ENCODE measurements around the gene ITGB6.
"Not testable (repeated sequence)": the region's sequence is repeated elsewhere in the genome, so short reads cannot be mapped to it uniquely, and the experiment has no call there.

Gene ITGB6

DNA sequence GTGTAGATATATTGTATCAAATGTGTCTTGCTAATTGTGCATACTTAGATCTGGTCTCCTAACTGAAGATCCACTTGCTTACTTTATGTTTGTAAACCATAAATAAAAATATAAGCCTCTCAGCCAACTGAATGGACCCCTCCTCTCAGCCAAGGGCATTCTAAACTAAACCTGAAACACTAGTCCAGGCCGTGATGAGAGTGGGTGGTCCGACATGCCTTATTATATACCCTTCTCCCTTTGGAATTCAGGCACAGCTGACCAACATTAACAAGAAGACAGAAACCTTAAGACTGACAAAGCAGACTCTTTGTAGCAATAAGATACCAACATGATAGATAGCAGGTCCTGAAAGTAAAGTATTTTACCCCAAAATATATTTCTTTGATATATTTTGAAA, 73.3 kb downstream of the ITGB6 start:
- H3K4me3 ChIP-seq (ENCODE audit: low read depth, low read length): no peak overlapping the region
- no peaks in the 10 kb centered on the region for H3K36me3 ChIP-seq (ENCODE audit: control insufficient read depth, insufficient read depth, low read length)
- no peaks in the 10 kb centered on the region for H3K79me2 ChIP-seq
- no peak overlapping the region for H3K4me2 ChIP-seq (ENCODE audit: low read length)
- peaks cover 6% of the 10 kb centered on the region for H3K4me1 ChIP-seq
- H3K9ac ChIP-seq: no peak overlapping the region
- no peaks in the 10 kb centered on the region for H3K27me3 ChIP-seq (ENCODE audit: control insufficient read depth, insufficient read depth, low read length)
- H2AFZ ChIP-seq: no peak overlapping the region
- TF ChIP-seq, protein P1, sequence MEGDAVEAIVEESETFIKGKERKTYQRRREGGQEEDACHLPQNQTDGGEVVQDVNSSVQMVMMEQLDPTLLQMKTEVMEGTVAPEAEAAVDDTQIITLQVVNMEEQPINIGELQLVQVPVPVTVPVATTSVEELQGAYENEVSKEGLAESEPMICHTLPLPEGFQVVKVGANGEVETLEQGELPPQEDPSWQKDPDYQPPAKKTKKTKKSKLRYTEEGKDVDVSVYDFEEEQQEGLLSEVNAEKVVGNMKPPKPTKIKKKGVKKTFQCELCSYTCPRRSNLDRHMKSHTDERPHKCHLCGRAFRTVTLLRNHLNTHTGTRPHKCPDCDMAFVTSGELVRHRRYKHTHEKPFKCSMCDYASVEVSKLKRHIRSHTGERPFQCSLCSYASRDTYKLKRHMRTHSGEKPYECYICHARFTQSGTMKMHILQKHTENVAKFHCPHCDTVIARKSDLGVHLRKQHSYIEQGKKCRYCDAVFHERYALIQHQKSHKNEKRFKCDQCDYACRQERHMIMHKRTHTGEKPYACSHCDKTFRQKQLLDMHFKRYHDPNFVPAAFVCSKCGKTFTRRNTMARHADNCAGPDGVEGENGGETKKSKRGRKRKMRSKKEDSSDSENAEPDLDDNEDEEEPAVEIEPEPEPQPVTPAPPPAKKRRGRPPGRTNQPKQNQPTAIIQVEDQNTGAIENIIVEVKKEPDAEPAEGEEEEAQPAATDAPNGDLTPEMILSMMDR (IDR thresholded peaks at IDR 0.05): no peak
- H3K9me3 ChIP-seq (ENCODE audit: control insufficient read depth, low read length): no peaks in the 10 kb centered on the region
- no peak overlapping the region for H3K27ac ChIP-seq

DNA sequence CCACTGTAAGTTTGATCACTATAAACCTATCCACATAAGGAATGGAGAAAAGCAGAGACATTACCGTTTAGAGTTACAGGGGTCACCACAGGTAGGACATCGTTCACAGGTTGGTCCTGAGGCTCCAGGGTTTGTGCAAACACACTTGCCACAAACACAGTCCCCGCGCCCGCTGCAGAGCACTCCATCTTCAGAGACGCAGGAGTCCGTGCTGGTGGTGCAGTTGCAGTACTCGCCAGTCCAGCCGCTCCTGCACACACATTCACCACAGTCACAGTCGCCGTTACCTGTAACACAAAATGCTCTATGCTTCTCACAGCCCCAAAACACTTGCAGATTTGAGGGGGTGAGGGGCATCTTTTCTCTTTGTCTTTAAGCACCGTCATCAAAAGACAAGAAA, 73.8 kb downstream of the ITGB6 start:
- H3K4me1 ChIP-seq: peaks cover 6% of the 10 kb centered on the region
- no peak overlapping the region for H3K27ac ChIP-seq
- no peak overlapping the region for H2AFZ ChIP-seq
- TF ChIP-seq, protein P1 (IDR thresholded peaks at IDR 0.05): no peak
- H3K4me3 ChIP-seq (ENCODE audit: low read depth, low read length): no peak overlapping the region
- H3K79me2 ChIP-seq: no peaks in the 10 kb centered on the region
- H3K36me3 ChIP-seq (ENCODE audit: control insufficient read depth, insufficient read depth, low read length): no peaks in the 10 kb centered on the region
- H3K4me2 ChIP-seq (ENCODE audit: low read length): no peak overlapping the region
- no peaks in the 10 kb centered on the region for H3K27me3 ChIP-seq (ENCODE audit: control insufficient read depth, insufficient read depth, low read length)
- no peaks in the 10 kb centered on the region for H3K9me3 ChIP-seq (ENCODE audit: control insufficient read depth, low read length)
- H3K9ac ChIP-seq: no peak overlapping the region

DNA sequence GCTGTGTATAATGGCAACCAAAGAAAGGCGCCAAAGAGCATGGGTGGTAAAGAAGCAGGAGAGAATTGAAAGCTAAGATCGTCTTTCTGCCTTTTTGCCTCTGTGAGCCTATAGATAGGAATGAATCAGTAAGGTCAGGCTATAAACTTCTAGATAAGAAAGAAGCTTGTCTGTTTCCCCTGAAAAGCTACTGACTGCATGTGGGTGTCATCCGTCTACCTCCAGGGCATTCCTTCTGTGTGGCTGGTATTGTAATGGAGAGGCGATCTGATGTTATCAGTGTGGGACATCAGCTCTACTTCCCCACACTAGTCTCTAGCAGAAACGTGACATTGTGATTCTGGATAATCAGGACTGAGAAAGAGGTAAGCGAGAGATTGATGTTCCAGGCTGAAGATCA, 74.2 kb downstream of the ITGB6 start:
- no peak overlapping the region for H3K27ac ChIP-seq
- H3K27me3 ChIP-seq (ENCODE audit: control insufficient read depth, insufficient read depth, low read length): no peaks in the 10 kb centered on the region
- H3K9me3 ChIP-seq (ENCODE audit: control insufficient read depth, low read length): no peaks in the 10 kb centered on the region
- TF ChIP-seq, protein P1 (IDR thresholded peaks at IDR 0.05): no peak
- no peak overlapping the region for H3K4me3 ChIP-seq (ENCODE audit: low read depth, low read length)
- H3K9ac ChIP-seq: no peak overlapping the region
- H2AFZ ChIP-seq: no peak overlapping the region
- H3K36me3 ChIP-seq (ENCODE audit: control insufficient read depth, insufficient read depth, low read length): no peaks in the 10 kb centered on the region
- no peak overlapping the region for H3K4me2 ChIP-seq (ENCODE audit: low read length)
- H3K4me1 ChIP-seq: peaks cover 6% of the 10 kb centered on the region
- no peaks in the 10 kb centered on the region for H3K79me2 ChIP-seq

DNA sequence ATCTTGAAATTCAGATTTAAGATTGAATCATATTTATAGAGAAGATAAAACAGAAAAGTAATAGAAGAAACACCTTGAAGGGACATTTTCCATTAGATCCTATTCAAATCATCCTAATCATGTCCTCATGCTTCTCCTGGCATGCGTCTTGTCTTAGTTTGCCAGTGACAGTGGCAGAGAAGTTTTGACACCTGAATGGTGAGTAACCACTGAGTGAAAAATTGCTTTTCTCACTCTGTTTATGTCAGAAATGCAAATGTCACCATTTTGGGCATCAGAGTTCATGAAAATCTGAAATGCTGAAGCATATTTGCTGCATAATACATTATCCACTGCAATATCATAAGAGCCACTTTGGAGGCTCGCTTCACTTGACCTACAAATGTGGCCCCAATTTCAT, 74.7 kb downstream of the ITGB6 start:
- Histone ChIP-seq H3K27ac (no peak overlapping the region), H3K4me3 (ENCODE audit: low read depth, low read length) (no peak overlapping the region), H2AFZ (no peak overlapping the region), H3K4me1 (peaks cover 6% of the 10 kb centered on the region), H3K79me2 (no peaks in the 10 kb centered on the region), H3K4me2 (ENCODE audit: low read length) (no peak overlapping the region), H3K9ac (no peak overlapping the region), H3K9me3 (ENCODE audit: control insufficient read depth, low read length) (no peaks in the 10 kb centered on the region), H3K36me3 (ENCODE audit: control insufficient read depth, insufficient read depth, low read length) (no peaks in the 10 kb centered on the region), H3K27me3 (ENCODE audit: control insufficient read depth, insufficient read depth, low read length) (no peaks in the 10 kb centered on the region)
- TF ChIP-seq, protein P1 (IDR thresholded peaks at IDR 0.05): no peak

DNA sequence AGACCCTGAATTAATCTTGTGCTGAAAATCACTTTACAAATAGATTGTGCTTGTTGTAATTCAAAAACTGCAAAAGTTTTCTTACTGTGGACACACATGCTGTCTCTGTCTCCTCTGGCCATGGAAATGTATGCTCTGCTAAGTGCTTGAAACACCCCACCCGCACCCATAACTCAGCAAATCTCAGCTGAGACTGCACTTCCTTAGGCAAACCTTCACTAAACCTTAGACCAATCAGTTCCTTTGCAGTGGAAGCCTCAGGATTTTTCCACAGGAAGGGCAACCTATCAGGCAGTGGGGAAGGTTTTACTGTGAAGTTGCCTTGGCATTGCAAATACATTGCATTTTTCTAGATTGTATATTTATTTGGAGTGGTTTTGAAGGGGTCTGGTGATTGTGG, 75.5 kb downstream of the ITGB6 start:
- TF ChIP-seq, protein P1 (IDR thresholded peaks at IDR 0.05): no peak

DNA sequence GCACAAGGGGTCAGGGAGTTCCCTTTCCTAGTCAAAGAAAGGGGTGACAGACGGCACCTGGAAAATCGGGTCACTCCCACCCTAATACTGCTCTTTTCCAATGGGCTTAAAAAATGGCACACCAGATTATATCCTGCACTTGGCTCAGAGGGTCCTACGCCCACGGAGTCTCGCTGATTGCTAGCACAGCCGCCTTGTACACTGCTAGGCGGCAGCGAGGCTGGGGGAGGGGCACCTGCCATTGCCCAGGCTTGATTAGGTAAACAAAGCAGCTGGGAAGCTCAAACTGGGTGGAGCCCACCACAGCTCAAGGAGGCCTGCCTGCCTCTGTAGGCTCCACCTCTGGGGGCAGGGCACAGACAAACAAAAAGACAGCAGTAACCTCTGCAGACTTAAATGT, 85.4 kb downstream of the ITGB6 start:
- not testable (repeated sequence) for H3K79me2 ChIP-seq; H3K36me3 ChIP-seq (ENCODE audit: control insufficient read depth, insufficient read depth, low read length); H3K27ac ChIP-seq; H2AFZ ChIP-seq; H3K9ac ChIP-seq; H3K27me3 ChIP-seq (ENCODE audit: control insufficient read depth, insufficient read depth, low read length); H3K4me2 ChIP-seq (ENCODE audit: low read length); H3K9me3 ChIP-seq (ENCODE audit: control insufficient read depth, low read length); H3K4me1 ChIP-seq; H3K4me3 ChIP-seq (ENCODE audit: low read depth, low read length)

More for the DNA sequence above, 75.5 kb downstream of the ITGB6 start:
- no peak overlapping the region for H3K9ac ChIP-seq
- no peaks in the 10 kb centered on the region for H3K27me3 ChIP-seq (ENCODE audit: control insufficient read depth, insufficient read depth, low read length)
- no peaks in the 10 kb centered on the region for H3K36me3 ChIP-seq (ENCODE audit: control insufficient read depth, insufficient read depth, low read length)
- H3K9me3 ChIP-seq (ENCODE audit: control insufficient read depth, low read length): no peaks in the 10 kb centered on the region
- no peak overlapping the region for H3K27ac ChIP-seq
- H3K79me2 ChIP-seq: no peaks in the 10 kb centered on the region
- H3K4me3 ChIP-seq (ENCODE audit: low read depth, low read length): no peak overlapping the region
- H3K4me2 ChIP-seq (ENCODE audit: low read length): no peak overlapping the region
- H2AFZ ChIP-seq: no peak overlapping the region
- H3K4me1 ChIP-seq: peaks cover 6% of the 10 kb centered on the region

Data from parathyroid adenoma (tissue), 2 donors.